Parathyroid adenoma (tissue), 2 donors: ENCODE measurements around the gene SLC5A12.

Experiments used
- H2AFZ ChIP-seq: fragments of 300-600 bp; sonication (generic); one replicate; pipeline ENCODE4 v1.7.0; 2017; ENCODE audit warnings: antibody characterized with exemption, mild to moderate bottlenecking
- H3K27ac ChIP-seq: fragments of 300-600 bp; sonication (generic); one replicate; pipeline ENCODE4 v1.7.0; 2017
- H3K27me3 ChIP-seq: fragments of 300-600 bp; sonication (generic); one replicate; pipeline ENCODE4 v1.7.0; 2017; ENCODE audit warnings: low read length; ENCODE audit not compliant: control insufficient read depth, insufficient read depth
- H3K36me3 ChIP-seq: fragments of 300-600 bp; sonication (generic); one replicate; pipeline ENCODE4 v1.7.0; 2017; ENCODE audit warnings: low read length; ENCODE audit not compliant: control insufficient read depth, insufficient read depth
- H3K4me1 ChIP-seq: fragments of 300-600 bp; sonication (generic); one replicate; pipeline ENCODE4 v1.7.0; 2017; ENCODE audit warnings: control low read depth
- H3K4me2 ChIP-seq: fragments of 300-600 bp; sonication (generic); one replicate; pipeline ENCODE4 v1.7.0; 2017; ENCODE audit warnings: low read length
- H3K4me3 ChIP-seq: fragments of 300-600 bp; sonication (generic); one replicate; pipeline ENCODE4 v1.7.0; 2017; ENCODE audit warnings: low read depth, low read length
- H3K79me2 ChIP-seq: fragments of 300-600 bp; sonication (generic); one replicate; pipeline ENCODE4 v1.7.0; 2017; ENCODE audit warnings: control low read depth
- H3K9ac ChIP-seq: fragments of 300-600 bp; sonication (generic); one replicate; pipeline ENCODE4 v1.7.0; 2017; ENCODE audit warnings: mild to moderate bottlenecking
- H3K9me3 ChIP-seq: fragments of 300-600 bp; sonication (generic); one replicate; pipeline ENCODE4 v1.7.0; 2017; ENCODE audit warnings: low read length; ENCODE audit not compliant: control insufficient read depth
- TF ChIP-seq, protein P1 (sequence below): fragments of 300-600 bp; sonication (generic); IDR thresholded peaks from one replicate; pipeline ENCODE4 v1.7.0; 2017; ENCODE audit warnings: antibody characterized with exemption, mild to moderate bottlenecking
- donor health status: primary hyperparathyroidism.

SLC5A12 gene

DNA sequence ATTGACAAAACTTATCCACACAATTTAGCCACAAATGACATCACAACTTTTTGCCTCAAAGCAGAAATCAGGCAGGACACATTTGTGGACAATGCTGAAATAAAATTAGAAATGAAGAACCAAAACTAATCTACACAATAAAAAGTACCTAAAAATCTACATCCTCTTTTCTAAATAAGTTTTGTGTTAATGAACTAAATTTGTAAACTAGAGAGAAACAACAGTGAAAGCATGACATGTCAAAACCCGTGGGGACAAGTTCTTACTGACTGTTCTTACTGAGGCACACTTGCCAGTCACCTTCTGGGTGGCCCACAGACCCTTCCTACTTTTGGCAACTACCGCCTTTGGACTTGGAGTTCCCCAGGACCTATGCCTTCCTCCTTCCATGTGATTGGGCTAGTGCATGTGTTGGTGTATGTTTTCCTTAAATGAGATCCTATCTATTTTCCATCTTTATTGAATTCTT, 89.1 kb downstream of the SLC5A12 start:
- no peak overlapping the region for H3K9ac ChIP-seq
- no peaks in the 10 kb centered on the region for H3K36me3 ChIP-seq
- no peaks in the 10 kb centered on the region for H3K9me3 ChIP-seq
- H3K27me3 ChIP-seq, result no peaks in the 10 kb centered on the region
- TF ChIP-seq, protein P1, sequence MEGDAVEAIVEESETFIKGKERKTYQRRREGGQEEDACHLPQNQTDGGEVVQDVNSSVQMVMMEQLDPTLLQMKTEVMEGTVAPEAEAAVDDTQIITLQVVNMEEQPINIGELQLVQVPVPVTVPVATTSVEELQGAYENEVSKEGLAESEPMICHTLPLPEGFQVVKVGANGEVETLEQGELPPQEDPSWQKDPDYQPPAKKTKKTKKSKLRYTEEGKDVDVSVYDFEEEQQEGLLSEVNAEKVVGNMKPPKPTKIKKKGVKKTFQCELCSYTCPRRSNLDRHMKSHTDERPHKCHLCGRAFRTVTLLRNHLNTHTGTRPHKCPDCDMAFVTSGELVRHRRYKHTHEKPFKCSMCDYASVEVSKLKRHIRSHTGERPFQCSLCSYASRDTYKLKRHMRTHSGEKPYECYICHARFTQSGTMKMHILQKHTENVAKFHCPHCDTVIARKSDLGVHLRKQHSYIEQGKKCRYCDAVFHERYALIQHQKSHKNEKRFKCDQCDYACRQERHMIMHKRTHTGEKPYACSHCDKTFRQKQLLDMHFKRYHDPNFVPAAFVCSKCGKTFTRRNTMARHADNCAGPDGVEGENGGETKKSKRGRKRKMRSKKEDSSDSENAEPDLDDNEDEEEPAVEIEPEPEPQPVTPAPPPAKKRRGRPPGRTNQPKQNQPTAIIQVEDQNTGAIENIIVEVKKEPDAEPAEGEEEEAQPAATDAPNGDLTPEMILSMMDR, result no peak
- H3K4me3 ChIP-seq, result no peak overlapping the region
- H3K27ac ChIP-seq, result no peak overlapping the region
- no peak overlapping the region for H3K4me2 ChIP-seq
- H2AFZ ChIP-seq, result no peak overlapping the region
- no peaks in the 10 kb centered on the region for H3K4me1 ChIP-seq
- H3K79me2 ChIP-seq, result no peaks in the 10 kb centered on the region

DNA sequence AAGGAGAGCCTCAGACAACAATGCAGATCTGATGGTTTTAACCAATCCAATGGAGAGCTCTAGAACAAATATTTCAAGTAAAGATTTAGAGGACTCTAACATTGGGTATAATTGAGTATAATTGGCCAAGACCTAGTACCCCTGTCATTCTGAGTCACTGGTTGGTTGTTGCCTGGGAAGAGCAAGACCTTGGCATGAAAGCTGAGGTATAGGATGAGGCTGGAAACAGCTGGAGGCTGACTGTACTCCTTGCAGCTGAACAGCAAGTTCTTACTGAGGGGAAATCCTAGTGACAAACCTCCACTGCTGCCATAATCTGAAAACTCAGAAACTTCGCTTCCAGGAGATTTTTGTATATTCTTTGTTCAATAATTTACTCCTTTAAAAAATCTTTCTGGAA, 95.5 kb downstream of the SLC5A12 start:
- Histone ChIP-seq H3K9ac (no peak overlapping the region), H3K4me3 (no peak overlapping the region), H3K27me3 (no peaks in the 10 kb centered on the region), H3K9me3 (no peaks in the 10 kb centered on the region), H3K79me2 (no peaks in the 10 kb centered on the region), H2AFZ (no peak overlapping the region), H3K36me3 (no peaks in the 10 kb centered on the region), H3K27ac (no peak overlapping the region), H3K4me1 (no peaks in the 10 kb centered on the region), H3K4me2 (no peak overlapping the region)
- TF ChIP-seq, protein P1, result no peak

DNA sequence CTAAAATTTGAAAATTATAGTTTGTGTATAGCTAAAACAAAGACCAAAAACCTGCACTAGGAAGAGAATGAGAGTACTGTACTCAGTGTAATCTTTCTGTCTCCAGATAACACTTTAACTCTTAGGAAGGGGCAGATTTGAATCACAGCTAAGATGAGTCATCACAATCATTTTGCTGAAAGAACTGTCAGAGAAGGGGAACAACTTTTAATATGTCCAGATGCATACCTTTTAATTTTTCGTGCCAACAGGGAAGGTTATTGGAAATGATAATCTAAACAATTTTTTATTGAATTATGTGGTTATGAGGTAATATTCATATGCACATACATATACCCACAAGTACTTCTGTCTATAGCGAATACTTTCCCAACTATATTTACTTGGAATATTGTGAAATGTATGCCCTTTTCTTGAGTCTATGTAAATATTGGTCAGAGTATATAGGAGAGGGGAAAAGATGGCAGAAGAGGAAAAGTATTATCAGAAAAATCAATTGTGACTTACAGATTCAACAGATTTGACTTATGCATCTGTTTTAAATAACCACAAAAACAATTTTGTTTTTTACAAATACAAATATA, 98.7 kb downstream of the SLC5A12 start:
- Histone ChIP-seq H3K9ac (no peak overlapping the region), H3K4me2 (no peak overlapping the region), H2AFZ (no peak overlapping the region), H3K4me1 (no peaks in the 10 kb centered on the region), H3K79me2 (no peaks in the 10 kb centered on the region), H3K36me3 (no peaks in the 10 kb centered on the region), H3K4me3 (no peak overlapping the region), H3K9me3 (no peaks in the 10 kb centered on the region), H3K27ac (no peak overlapping the region), H3K27me3 (no peaks in the 10 kb centered on the region)
- TF ChIP-seq, protein P1, result no peak

DNA sequence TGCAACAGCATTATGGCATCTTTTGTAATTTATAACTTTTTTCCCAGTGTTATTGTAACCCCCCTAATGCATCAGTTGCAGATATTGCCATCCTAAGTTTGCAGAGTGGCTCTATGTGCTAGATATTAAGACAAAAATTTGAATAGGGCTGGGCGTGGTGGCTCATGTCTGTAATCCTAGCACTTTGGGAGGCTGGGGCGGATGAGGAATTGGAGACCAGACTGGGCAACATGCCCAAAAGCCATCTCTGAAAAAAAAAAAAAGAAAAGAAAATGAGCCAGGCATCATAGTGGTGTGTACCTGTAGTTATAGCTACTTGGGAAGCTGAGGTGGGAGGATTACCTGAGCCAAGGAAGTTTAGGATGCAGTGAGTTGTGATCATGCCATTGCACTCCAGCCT, 99.7 kb downstream of the SLC5A12 start:
- Histone ChIP-seq H3K9ac (no peak overlapping the region), H3K36me3 (no peaks in the 10 kb centered on the region), H3K9me3 (no peaks in the 10 kb centered on the region), H3K27ac (no peak overlapping the region), H3K27me3 (no peaks in the 10 kb centered on the region), H3K4me1 (no peaks in the 10 kb centered on the region), H2AFZ (no peak overlapping the region), H3K4me2 (no peak overlapping the region), H3K4me3 (no peak overlapping the region), H3K79me2 (no peaks in the 10 kb centered on the region)
- TF ChIP-seq, protein P1, result no peak

DNA sequence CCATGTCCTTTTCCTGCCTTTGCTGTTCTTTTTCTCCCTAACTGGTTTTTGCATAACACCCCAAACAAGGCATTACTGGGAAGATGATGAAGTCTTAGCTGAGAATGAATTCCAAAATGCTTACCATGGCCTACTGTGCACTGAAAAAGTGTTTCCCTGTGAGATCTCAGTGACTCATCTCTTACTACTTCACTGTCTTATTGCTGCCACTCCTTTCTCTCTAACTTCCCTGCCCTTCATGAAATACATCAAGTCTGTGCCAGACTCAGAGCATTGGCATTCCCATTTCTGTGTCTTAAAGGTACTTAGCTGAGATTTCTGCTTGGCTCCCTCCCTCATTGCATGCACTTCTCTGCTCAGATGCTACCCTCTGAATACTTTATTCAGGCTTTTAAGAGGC, 100.7 kb downstream of the SLC5A12 start:
- TF ChIP-seq, protein P1, result no peak
- Histone ChIP-seq H3K36me3 (no peaks in the 10 kb centered on the region), H3K9ac (no peak overlapping the region), H2AFZ (no peak overlapping the region), H3K27ac (no peak overlapping the region), H3K9me3 (no peaks in the 10 kb centered on the region), H3K4me2 (no peak overlapping the region), H3K4me1 (no peaks in the 10 kb centered on the region), H3K27me3 (no peaks in the 10 kb centered on the region), H3K4me3 (no peak overlapping the region), H3K79me2 (no peaks in the 10 kb centered on the region)
